Activated CD8-positive, alpha-beta memory T cell treated with anti-CD3 and anti-CD28 coated beads, Interleukin-2, amount 50 U/mL, for 1 hour (primary cell): ENCODE data around the gene TBX5.

Experiments used
- DNase-seq: peaks from one replicate; pipeline ENCODE4 v3.0.0-alpha.2; 2020; ENCODE audit errors: extremely low read depth

TBX5 gene

DNA sequence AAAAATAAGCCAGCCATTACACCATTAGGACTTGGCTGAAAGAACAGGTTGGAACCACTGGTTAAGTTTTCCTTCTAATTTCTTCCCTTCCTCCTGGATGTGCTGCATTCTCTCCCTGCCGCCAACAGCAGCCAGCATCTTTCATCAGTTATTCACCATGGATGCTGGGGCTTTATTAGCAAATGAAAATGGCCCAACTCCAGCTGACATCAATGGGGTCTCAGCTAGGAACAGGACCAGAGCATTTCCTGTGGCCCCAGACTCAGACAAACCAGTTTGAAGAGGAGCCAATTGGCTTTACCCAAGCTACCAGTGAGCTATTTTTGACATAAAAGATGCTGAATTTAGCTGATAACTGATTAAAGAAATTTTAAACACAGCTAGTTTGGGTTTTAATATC lies 26.0 kb upstream of the TBX5 start:
- no peak for DNase-seq

DNA sequence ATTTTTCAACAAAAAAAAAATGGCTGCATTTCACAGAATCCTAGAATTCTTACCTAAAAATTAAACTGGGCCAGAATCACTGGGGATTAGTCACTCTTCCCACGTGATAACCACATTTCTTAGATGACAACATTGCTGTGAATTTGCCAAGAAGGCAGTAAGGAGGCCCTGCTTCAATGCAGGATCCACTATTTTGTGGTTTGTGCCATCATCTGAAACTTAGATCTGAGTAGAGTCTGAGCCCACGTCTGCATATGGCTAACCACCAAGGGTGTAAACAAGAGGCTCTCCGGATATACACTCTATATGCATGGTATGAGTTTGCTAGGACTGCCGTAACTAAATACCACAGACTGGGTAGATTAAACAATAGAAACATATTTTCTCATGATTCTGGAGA lies 24.4 kb upstream of the TBX5 start:
- no peak for DNase-seq

GRCh38 chr12:114425031-114425626 lies 19.2 kb upstream of the TBX5 start:
- DNase-seq, result no peak

- DNase-seq, result no peak
Measured at GRCh38 chr12:114420944-114421335, 15.0 kb upstream of the TBX5 start.

- DNase-seq, result no peak
Measured at GRCh38 chr12:114420182-114420943, 14.4 kb upstream of the TBX5 start.

DNA sequence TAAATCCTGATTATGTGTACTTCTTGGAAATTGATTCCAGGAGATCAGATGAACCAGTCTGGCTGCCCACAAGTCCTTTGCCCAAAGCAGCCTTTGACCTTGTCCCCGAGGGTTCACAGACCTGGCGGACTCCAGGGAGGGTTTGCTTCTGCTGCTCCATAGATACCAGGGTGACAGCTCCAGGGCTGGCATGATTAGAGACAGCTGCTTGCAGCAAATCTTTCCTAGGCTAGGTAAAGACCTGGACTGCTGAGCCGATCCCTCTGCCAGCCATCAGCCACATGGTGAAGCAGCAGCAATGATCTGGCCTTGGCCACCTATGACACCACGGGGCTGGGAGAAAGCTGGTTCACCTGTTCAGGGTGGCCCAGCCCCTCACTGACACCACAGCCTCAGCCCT lies 10.1 kb upstream of the TBX5 start:
- no peak for DNase-seq

DNA sequence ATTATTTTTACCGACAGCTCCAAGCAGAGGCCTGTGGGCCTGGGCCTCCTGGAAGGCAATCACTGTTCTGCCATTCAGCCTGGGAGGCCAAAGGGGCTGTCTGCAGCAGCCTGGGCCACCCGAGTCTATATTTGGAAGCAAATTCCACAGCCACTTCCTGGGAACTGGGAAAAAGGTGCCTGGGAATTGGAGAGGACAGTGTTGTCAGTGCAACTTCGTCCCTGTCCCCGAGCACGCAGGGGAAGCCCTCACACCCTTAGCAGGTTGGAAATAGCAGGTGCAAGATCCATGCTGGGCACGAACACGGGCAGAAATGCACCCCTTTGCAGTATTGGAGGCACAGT lies 9.6 kb upstream of the TBX5 start:
- no peak for DNase-seq

- no peak for DNase-seq
Measured at GRCh38 chr12:114414866-114415524, 9.1 kb upstream of the TBX5 start.

DNA sequence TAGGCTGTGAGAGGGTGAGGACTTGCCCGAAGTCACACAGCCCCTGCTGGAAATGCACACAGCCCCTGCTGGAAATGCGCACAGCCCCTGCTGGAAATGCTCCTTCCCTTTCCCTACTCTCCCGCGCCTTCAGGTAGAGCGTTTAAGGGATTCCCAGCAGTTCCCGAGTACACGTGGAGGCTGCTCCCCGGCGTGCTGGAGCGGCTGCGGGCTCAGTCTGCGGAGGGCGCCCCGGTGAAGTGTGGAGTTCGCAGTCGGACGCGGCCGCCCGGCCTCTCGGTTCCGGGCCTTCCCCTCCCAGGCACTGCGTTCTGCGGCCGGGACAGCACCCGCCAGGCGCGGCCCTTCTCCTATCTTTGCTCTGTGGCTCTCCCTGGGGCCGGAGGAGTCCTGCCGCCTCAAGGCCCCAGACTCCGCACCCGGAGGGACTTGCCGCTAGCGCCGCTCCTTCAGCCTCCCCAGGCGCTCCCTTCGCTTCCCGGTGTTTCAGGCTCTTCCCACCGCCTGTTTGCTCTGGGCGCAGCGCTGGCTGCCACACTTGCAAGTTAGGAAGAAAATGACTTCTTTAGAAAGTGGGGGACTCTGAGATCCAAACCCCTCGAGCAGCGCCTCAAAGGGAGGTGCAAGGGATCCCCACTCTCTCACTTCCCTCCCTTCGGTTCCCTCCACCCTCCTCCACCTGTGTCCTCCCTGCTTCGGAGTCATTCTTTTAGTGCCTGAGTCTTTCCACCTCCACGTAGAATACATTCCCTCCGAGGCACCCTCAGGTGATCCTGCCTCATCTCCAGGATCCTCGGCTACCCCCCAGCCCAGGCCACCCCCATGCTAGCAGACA lies 8.3 kb upstream of the TBX5 start:
- DNase-seq, result no peak

- DNase-seq, result no peak
Measured at GRCh38 chr12:114412825-114413749, 7.1 kb upstream of the TBX5 start.

- DNase-seq, result no peak
Measured at GRCh38 chr12:114412307-114412706, 6.4 kb upstream of the TBX5 start.

GRCh38 chr12:114411071-114411837 lies 5.3 kb upstream of the TBX5 start:
- no peak for DNase-seq

GRCh38 chr12:114409852-114410600 lies 4.1 kb upstream of the TBX5 start:
- no peak for DNase-seq

DNA sequence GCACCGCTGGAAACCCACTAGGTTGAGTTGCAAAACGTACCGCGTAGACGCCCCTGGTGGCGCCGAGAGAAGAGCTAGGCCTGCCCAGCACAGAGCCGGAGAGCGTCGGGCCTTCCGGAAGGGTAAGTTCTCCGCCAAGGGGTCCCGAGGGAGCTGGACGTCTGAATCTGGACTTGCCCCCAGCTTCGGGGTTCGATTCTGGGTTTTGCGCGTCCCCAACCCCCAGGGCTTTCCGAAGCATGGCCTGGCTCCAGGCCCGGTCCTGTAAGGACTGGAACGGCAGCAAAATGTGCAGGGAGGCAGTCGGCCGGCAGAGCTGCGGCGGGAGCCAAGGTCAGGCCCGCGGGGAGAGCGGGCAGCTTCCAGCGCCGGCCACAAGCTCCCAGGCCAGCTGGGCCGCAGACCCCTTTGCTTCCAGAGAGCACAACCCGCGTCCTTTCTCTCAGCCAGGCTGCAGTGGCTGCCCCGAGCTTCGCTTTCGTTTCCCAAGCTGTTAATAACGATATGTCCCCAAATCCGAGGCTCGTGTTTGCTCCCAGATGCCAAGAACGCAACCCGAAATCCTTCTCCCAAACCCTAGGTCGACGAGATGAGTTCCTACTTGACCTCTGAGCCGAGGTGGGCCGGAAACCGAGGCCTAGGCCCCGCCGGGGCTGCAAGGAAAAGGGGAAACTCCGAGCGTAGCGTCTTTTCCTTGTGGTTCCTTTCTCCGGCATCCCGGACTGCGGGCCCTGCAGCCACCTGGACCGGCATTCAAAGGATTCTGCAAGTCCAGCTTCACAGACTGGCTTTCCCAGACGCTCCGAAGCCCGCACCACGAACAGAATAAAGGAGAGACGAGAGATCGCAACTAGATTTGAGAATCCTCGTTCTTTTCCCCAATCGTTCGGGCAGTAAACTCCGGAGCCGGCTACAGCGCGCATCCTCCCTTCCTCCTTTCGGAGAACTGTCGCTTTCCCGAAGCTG lies 3.2 kb upstream of the TBX5 start:
- no peak for DNase-seq

GRCh38 chr12:114408471-114408885 lies 2.5 kb upstream of the TBX5 start:
- DNase-seq, result no peak

- no peak for DNase-seq
Measured at GRCh38 chr12:114407842-114408411, 2.0 kb upstream of the TBX5 start.

- no peak for DNase-seq
Measured at GRCh38 chr12:114406984-114407841, 1.3 kb upstream of the TBX5 start.
